Measurements from ENCODE around the gene SLC12A3.

The SLC12A3 gene

DNA sequence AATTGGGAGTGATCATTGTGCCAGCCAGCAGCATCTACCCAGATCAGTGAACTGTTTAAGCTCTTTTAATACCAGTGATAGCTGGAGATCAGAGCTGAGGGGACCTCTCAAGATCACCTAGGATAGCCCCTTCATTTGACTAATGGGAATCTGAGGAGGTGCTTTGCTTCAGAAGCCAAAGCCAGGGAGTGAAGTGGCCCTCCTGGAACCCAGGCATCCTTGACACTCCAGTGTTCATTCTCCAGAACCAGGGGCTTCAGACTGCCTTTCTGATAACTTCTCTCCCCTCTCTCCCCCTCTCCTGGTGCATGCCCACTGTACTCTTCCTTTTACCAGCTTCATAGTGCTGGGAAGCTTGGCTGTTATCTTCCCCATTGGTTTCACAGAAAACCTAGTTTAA, 48.0 kb upstream of the SLC12A3 start:
- TF ChIP-seq ZNF565 (CRISPR knock-in tag; conservative IDR thresholded peaks at IDR 0.05; ENCODE audit: low read depth) (no peak), ARNTL (CRISPR knock-in tag; IDR thresholded peaks at IDR 0.05; ENCODE audit: borderline replicate concordance, low read depth) (no peak), RARB (CRISPR knock-in tag; IDR thresholded peaks at IDR 0.05) (no peak), POU6F1 (CRISPR knock-in tag; IDR thresholded peaks at IDR 0.05; ENCODE audit: borderline replicate concordance, low read depth) (no peak), ZC3H10 (CRISPR knock-in tag; IDR thresholded peaks at IDR 0.05) (no peak), TCF4 (CRISPR knock-in tag; IDR thresholded peaks at IDR 0.05; ENCODE audit: borderline replicate concordance) (no peak), OSR1 (CRISPR knock-in tag; IDR thresholded peaks at IDR 0.05) (no peak), GLIS3 (CRISPR knock-in tag; IDR thresholded peaks at IDR 0.05) (no peak), TSHZ2 (CRISPR knock-in tag; IDR thresholded peaks at IDR 0.05) (no peak), ZNF70 (CRISPR knock-in tag; IDR thresholded peaks at IDR 0.05) (no peak), TOX (CRISPR knock-in tag; IDR thresholded peaks at IDR 0.05; ENCODE audit: borderline replicate concordance) (no peak), SNAI2 (CRISPR knock-in tag; IDR thresholded peaks at IDR 0.05) (no peak), ZFP30 (CRISPR knock-in tag; IDR thresholded peaks at IDR 0.05) (no peak)
- no peak for ATAC-seq

DNA sequence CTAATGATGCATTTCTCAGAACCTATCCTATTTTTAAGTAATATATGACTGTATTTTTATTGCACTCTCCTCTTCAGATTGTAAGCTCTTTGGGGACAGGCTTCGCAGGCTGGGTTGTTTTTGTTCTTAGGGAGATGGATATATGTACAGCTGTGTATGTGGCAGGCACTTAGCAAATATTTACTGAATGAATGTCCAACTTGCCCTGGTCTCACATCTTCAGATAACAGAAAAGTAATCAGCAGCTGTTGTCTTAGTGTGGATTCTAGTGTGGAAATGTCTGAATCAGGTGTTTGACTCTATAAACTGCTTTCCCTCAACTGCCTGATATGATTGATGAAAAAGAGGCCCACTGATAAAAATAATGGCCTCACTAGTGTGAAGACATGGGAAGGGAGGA, 47.1 kb upstream of the SLC12A3 start:
- TF ChIP-seq ZC3H10 (CRISPR knock-in tag; IDR thresholded peaks at IDR 0.05) (no peak), POU6F1 (CRISPR knock-in tag; IDR thresholded peaks at IDR 0.05; ENCODE audit: borderline replicate concordance, low read depth) (no peak), ZNF565 (CRISPR knock-in tag; conservative IDR thresholded peaks at IDR 0.05; ENCODE audit: low read depth) (no peak), GLIS3 (CRISPR knock-in tag; IDR thresholded peaks at IDR 0.05) (no peak), ZNF70 (CRISPR knock-in tag; IDR thresholded peaks at IDR 0.05) (no peak), PPARA (CRISPR knock-in tag; IDR thresholded peaks at IDR 0.05; ENCODE audit: borderline replicate concordance) (no peak), OSR1 (CRISPR knock-in tag; IDR thresholded peaks at IDR 0.05) (no peak), CSRNP3 (CRISPR knock-in tag; IDR thresholded peaks at IDR 0.05) (no peak), BACH2 (CRISPR knock-in tag; IDR thresholded peaks at IDR 0.05; ENCODE audit: borderline replicate concordance) (no peak), ARNTL (CRISPR knock-in tag; IDR thresholded peaks at IDR 0.05; ENCODE audit: borderline replicate concordance, low read depth) (no peak), ZFP30 (CRISPR knock-in tag; IDR thresholded peaks at IDR 0.05) (no peak), ZNF8 (CRISPR knock-in tag; IDR thresholded peaks at IDR 0.05) (no peak), RARB (CRISPR knock-in tag; IDR thresholded peaks at IDR 0.05) (no peak), ZFP3 (CRISPR knock-in tag; IDR thresholded peaks at IDR 0.05) (no peak), TCF4 (CRISPR knock-in tag; IDR thresholded peaks at IDR 0.05; ENCODE audit: borderline replicate concordance) (no peak), ESRRG (CRISPR knock-in tag; IDR thresholded peaks at IDR 0.05) (no peak)
- TF ChIP-seq, protein P1, sequence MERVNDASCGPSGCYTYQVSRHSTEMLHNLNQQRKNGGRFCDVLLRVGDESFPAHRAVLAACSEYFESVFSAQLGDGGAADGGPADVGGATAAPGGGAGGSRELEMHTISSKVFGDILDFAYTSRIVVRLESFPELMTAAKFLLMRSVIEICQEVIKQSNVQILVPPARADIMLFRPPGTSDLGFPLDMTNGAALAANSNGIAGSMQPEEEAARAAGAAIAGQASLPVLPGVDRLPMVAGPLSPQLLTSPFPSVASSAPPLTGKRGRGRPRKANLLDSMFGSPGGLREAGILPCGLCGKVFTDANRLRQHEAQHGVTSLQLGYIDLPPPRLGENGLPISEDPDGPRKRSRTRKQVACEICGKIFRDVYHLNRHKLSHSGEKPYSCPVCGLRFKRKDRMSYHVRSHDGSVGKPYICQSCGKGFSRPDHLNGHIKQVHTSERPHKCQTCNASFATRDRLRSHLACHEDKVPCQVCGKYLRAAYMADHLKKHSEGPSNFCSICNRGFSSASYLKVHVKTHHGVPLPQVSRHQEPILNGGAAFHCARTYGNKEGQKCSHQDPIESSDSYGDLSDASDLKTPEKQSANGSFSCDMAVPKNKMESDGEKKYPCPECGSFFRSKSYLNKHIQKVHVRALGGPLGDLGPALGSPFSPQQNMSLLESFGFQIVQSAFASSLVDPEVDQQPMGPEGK (CRISPR knock-in tag; IDR thresholded peaks at IDR 0.05; ENCODE audit: borderline replicate concordance), result no peak
- TF ChIP-seq, protein P2, sequence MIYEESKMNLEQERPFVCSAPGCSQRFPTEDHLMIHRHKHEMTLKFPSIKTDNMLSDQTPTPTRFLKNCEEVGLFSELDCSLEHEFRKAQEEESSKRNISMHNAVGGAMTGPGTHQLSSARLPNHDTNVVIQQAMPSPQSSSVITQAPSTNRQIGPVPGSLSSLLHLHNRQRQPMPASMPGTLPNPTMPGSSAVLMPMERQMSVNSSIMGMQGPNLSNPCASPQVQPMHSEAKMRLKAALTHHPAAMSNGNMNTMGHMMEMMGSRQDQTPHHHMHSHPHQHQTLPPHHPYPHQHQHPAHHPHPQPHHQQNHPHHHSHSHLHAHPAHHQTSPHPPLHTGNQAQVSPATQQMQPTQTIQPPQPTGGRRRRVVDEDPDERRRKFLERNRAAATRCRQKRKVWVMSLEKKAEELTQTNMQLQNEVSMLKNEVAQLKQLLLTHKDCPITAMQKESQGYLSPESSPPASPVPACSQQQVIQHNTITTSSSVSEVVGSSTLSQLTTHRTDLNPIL (CRISPR knock-in tag; IDR thresholded peaks at IDR 0.05; ENCODE audit: low read depth), result no peak
- no peak for ATAC-seq

Measured in SK-N-SH treated with all-trans-retinoic acid at 6 μM for 48 hours (cell line).